Spleen (tissue), 11 donors: ENCODE measurements around the gene ERCC6. TPM values are rescaled to one million over a fixed set of nuclear protein-coding genes. Genes with fewer than 3 reads are reported as not detected.

Experiments used
- DNase-seq: peaks from one replicate; pipeline ENCODE4 v3.0.0-alpha.2; 2020
- H3K27ac ChIP-seq, 8 donors: fragments of 200-600 bp; sonication (generic) in 7 of 8; 1 replicate in 4 of 8; 2 replicates in 4 of 8; pipeline versions ENCODE4 v1.5.0 to v1.8.0; 2016 to 2021; ENCODE audit warnings: inconsistent platforms in 4 of 8, mild to moderate bottlenecking in 4 of 8, moderate library complexity in 1 of 8
- H3K27me3 ChIP-seq, 7 donors: fragments of 200-600 bp; sonication (generic) in 6 of 7; replicated peaks in 1 of 7; 1 replicate in 4 of 7; 2 replicates in 3 of 7; pipeline versions ENCODE4 v1.5.0 to v1.8.0; 2016 to 2021; ENCODE audit warnings: inconsistent platforms in 3 of 7, mild to moderate bottlenecking in 1 of 7
- H3K36me3 ChIP-seq, 6 donors: fragments of 200-600 bp; sonication (generic) in 5 of 6; 1 replicate in 4 of 6; 2 replicates in 2 of 6; pipeline versions ENCODE4 v1.5.0 to v1.8.0; 2016 to 2021; ENCODE audit warnings: inconsistent platforms in 2 of 6
- H3K4me1 ChIP-seq, 6 donors: fragments of 200-600 bp; sonication (generic) in 5 of 6; 1 replicate in 3 of 6; 2 replicates in 3 of 6; pipeline versions ENCODE4 v1.5.0 to v1.8.0; 2016 to 2021; ENCODE audit warnings: inconsistent platforms in 3 of 6
- H3K4me3 ChIP-seq, 8 donors: fragments of 200-600 bp; sonication (generic) in 7 of 8; 1 replicate in 4 of 8; 2 replicates in 4 of 8; pipeline versions ENCODE4 v1.5.0 to v1.8.0; 2016 to 2021; ENCODE audit warnings: inconsistent platforms in 4 of 8, mild to moderate bottlenecking in 4 of 8, moderate library complexity in 2 of 8
- H3K9me3 ChIP-seq, 8 donors: fragments of 200-600 bp; sonication (generic) in 7 of 8; 1 replicate in 4 of 8; 2 replicates in 4 of 8; pipeline versions ENCODE4 v1.5.0 to v1.8.0; 2016 to 2021; ENCODE audit warnings: inconsistent platforms in 4 of 8
- POLR2A ChIP-seq, 3 donors: fragments of 450-650 bp; IDR thresholded peaks; one replicate each; pipeline ENCODE4 v1.5.1; 2017; ENCODE audit warnings: antibody characterized with exemption in 3 of 3, mild to moderate bottlenecking in 1 of 3
- POLR2AphosphoS5 ChIP-seq, 3 donors: sonication (generic); formaldehyde crosslinking; IDR thresholded peaks; one replicate each; pipeline ENCODE4 v1.5.1; 2017; ENCODE audit warnings: antibody characterized with exemption in 3 of 3
- WGBS, 5 donors: extraction: QIAGEN DNeasy Blood & Tissue Kit in 3 of 5; methylation state at CpG; one replicate each; pipeline versions ENCODE4 v1.1.5 to v1.1.7; 2013 to 2018; 5-methylcytosine and 5-hydroxymethylcytosine counted together
- intact Hi-C: fragments of 100-400 bp; cut with DNase I; formaldehyde crosslinking; loops from one replicate; pipeline ENCODE4 v1.15.0; 2023; ENCODE audit warnings: low total_unique reads
- polyA plus RNA-seq, 3 donors: library from polyadenylated mRNA; stranded (reverse); fragments of 200-250 nt; gene quantifications; one replicate each; pipeline ENCODE4 v1.2.1, GENCODE V29; 2013
- total RNA-seq, 7 donors: library from RNA; depleted of rRNA in 3 of 7; stranded (reverse); fragments of >200 nt in 3 of 7; fragmentation: NEBNext Ultra II Directional in 4 of 7; extraction: Animal tissue kit (Norgen Biotek cat#: 25700) in 4 of 7; gene quantifications; one replicate each; pipeline versions ENCODE4 v1.1.0 to v1.2.1, GENCODE V29; 2016 to 2021
- TF ChIP-seq, protein P1 (sequence below), 11 experiments: fragments of 200-600 bp in 7 of 11; fragments of 450-650 bp in 4 of 11; sonication (generic) in 4 of 11; IDR thresholded peaks in 8 of 11; conservative IDR thresholded peaks in 3 of 11; 1 replicate in 7 of 11; 2 replicates in 4 of 11; pipeline versions ENCODE4 v1.4.0 to v1.8.0; 2016 to 2021; ENCODE audit warnings: antibody characterized with exemption in 11 of 11, inconsistent platforms in 4 of 11, mild to moderate bottlenecking in 1 of 11
- donor health status: healthy with polysubstance abuse.
- donor health status: DM: no; HTN: no; CAD: no; lungs with moderate emphysema.
- donor health status: DM: no; HTN: no; CAD: no.
- donor health status: Bipolar disorder and iron deficiency.
- donor health status: healthy.
- donor health status: DM: no; HTN: no; CAD: no.
- donor health status: DM: yes; HTN: yes; CAD: no.

The ERCC6 gene
- total and polyA plus RNA-seq, 10 donors, result 2.7 to 32.7 (median 24.6) TPM

GRCh38 chr10:49520122-49520775 lies 18.7 kb downstream of the ERCC6 start:
- 76 to 82% (median 79%) methylated on average over 8 of the region's 8 CpGs for WGBS, 5 donors
- Histone ChIP-seq H3K27me3 (no peaks in the 10 kb centered on the region), H3K36me3 (peaks cover 0 to 98% (median 60%) of the 10 kb centered on the region in 6 donors), H3K4me1 (peaks cover 0 to 10% (median 2%) of the 10 kb centered on the region in 6 donors), H3K9me3 (no peaks in the 10 kb centered on the region), H3K27ac (no peak overlapping the region), H3K4me3 (no peak overlapping the region)
- TF ChIP-seq, protein P1, sequence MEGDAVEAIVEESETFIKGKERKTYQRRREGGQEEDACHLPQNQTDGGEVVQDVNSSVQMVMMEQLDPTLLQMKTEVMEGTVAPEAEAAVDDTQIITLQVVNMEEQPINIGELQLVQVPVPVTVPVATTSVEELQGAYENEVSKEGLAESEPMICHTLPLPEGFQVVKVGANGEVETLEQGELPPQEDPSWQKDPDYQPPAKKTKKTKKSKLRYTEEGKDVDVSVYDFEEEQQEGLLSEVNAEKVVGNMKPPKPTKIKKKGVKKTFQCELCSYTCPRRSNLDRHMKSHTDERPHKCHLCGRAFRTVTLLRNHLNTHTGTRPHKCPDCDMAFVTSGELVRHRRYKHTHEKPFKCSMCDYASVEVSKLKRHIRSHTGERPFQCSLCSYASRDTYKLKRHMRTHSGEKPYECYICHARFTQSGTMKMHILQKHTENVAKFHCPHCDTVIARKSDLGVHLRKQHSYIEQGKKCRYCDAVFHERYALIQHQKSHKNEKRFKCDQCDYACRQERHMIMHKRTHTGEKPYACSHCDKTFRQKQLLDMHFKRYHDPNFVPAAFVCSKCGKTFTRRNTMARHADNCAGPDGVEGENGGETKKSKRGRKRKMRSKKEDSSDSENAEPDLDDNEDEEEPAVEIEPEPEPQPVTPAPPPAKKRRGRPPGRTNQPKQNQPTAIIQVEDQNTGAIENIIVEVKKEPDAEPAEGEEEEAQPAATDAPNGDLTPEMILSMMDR (IDR thresholded peaks at IDR 0.05 in 8 of 11, conservative IDR thresholded peaks at IDR 0.05 in 3 of 11), result no peak
- TF ChIP-seq POLR2AphosphoS5 (IDR thresholded peaks at IDR 0.05) (no peak), POLR2A (IDR thresholded peaks at IDR 0.05) (no peak)
- intact Hi-C loops, result no loop called here
- DNase-seq, result no peak

DNA sequence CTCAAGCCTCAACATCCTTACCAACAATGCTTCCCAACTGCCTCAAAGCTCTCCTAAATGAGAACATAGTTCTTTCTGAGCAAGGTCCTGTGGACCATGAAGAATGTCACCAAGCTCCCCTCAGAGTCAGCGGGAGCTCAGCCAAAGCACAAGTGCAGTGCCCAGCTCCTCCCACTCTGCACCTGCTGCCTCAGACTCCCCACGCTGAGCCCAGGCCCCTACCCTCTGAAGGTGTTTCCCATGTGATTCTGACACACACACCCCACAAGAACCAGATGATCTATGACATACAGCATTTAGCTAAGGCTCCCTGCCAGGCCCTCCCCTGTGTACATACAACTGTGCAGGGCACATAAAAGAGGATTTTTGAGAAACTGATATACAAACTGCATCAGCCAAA lies 19.2 kb downstream of the ERCC6 start:
- intact Hi-C loops, result loop anchor here (5.0 kb wide), 2 partner anchors 537 to 862 kb away; no protein-coding TSS in a partner anchor
- Histone ChIP-seq H3K4me3 (no peak overlapping the region), H3K36me3 (peaks cover 0 to 95% (median 56%) of the 10 kb centered on the region in 6 donors), H3K27ac (no peak overlapping the region), H3K9me3 (no peaks in the 10 kb centered on the region), H3K27me3 (no peaks in the 10 kb centered on the region), H3K4me1 (peaks cover 0 to 10% (median 2%) of the 10 kb centered on the region in 6 donors)
- TF ChIP-seq, protein P1 (IDR thresholded peaks at IDR 0.05 in 8 of 11, conservative IDR thresholded peaks at IDR 0.05 in 3 of 11), result no peak
- TF ChIP-seq POLR2A (IDR thresholded peaks at IDR 0.05) (no peak), POLR2AphosphoS5 (IDR thresholded peaks at IDR 0.05) (no peak)
- DNase-seq, result no peak
- WGBS, 5 donors, result 81 to 89% (median 85%) methylated on average over 2 of the region's 2 CpGs

- TF ChIP-seq POLR2A (IDR thresholded peaks at IDR 0.05), result no peak
- TF ChIP-seq, protein P1 (IDR thresholded peaks at IDR 0.05 in 8 of 11, conservative IDR thresholded peaks at IDR 0.05 in 3 of 11), result peak; percentile 34 to 82 (median 64)
- Histone ChIP-seq H3K4me3 (no peak overlapping the region), H3K27me3 (no peaks in the 10 kb centered on the region), H3K9me3 (no peaks in the 10 kb centered on the region), H3K36me3 (peaks cover 0 to 93% (median 49%) of the 10 kb centered on the region in 6 donors), H3K4me1 (peaks cover 0 to 10% (median 2%) of the 10 kb centered on the region in 6 donors), H3K27ac (no peak overlapping the region)
- WGBS, 5 donors, result 39 to 60% (median 57%) methylated on average over 3 of the region's 3 CpGs
- intact Hi-C loops, result loop anchor here (5.0 kb wide), 2 partner anchors 537 to 862 kb away; no protein-coding TSS in a partner anchor
- DNase-seq, result no peak
Observed at GRCh38 chr10:49518982-49519578, 19.8 kb downstream of the ERCC6 start.

DNA sequence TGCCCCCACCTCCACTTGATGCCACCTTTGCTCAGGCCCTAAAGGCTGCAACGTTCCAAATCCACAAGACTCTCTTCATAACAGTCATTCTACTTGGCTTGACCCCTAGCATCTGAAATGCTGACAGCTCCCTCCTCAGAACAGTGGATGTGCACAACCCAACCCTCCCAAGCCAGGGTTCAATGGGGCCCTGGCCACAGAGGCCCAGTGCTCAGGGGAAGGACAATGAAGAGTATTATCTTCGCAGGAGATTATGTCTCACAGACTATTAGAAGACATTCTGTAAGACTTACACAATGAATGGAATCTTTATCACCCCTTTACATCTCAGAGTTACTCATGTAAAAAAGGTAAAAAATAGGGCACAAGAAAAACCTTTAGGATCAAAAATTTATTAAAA lies 20.4 kb downstream of the ERCC6 start:
- Histone ChIP-seq H3K4me3 (no peak overlapping the region), H3K27me3 (no peaks in the 10 kb centered on the region), H3K36me3 (peaks cover 0 to 93% (median 44%) of the 10 kb centered on the region in 6 donors), H3K4me1 (peaks cover 0 to 10% (median 2%) of the 10 kb centered on the region in 6 donors), H3K9me3 (no peaks in the 10 kb centered on the region), H3K27ac (no peak overlapping the region)
- TF ChIP-seq, protein P1 (IDR thresholded peaks at IDR 0.05 in 8 of 11, conservative IDR thresholded peaks at IDR 0.05 in 3 of 11), result no peak
- TF ChIP-seq POLR2A (IDR thresholded peaks at IDR 0.05), result no peak
- TF ChIP-seq POLR2AphosphoS5 (IDR thresholded peaks at IDR 0.05), result no peak
- intact Hi-C loops, result loop anchor here (5.0 kb wide), 2 partner anchors 536 to 861 kb away; no protein-coding TSS in a partner anchor
- WGBS, 5 donors, result 94 to 98% (median 95%) methylated on average over 2 of the region's 2 CpGs
- DNase-seq, result no peak
